Astrocyte of the cerebellum (primary cell): ENCODE results near the gene ZNF70.

ENCODE experiments used
- DNase-seq: peaks from one replicate; pipeline ENCODE4 v3.0.0-alpha.2; 2011; ENCODE audit warnings: low read depth
- H3K4me3 ChIP-seq: 2 replicates; pipeline ENCODE4 v1.5.1; 2011; ENCODE audit warnings: mild to moderate bottlenecking, low read depth, low read length, moderate library complexity
- CTCF ChIP-seq: IDR thresholded peaks from 2 replicates; pipeline ENCODE4 v1.5.1; 2012; ENCODE audit warnings: low read length, low read depth, moderate library complexity, mild to moderate bottlenecking; ENCODE audit errors: missing control alignments
- in situ Hi-C: cut with HindIII; loops from 2 replicates; pipeline ENCODE4 v1.10.0; 2017; ENCODE audit warnings: low sequenced_read_pairs

ZNF70 gene

GRCh38 chr22:23704829-23705228 is 46.1 kb downstream of the ZNF70 start:
- H3K4me3 ChIP-seq = no peak overlapping the region
- in situ Hi-C loops = no loop called here
- no peak for DNase-seq
- no peak for TF ChIP-seq CTCF

- no peak for TF ChIP-seq CTCF
- no peak for DNase-seq
- in situ Hi-C loops = no loop called here
- no peak overlapping the region for H3K4me3 ChIP-seq
Observed at GRCh38 chr22:23704062-23704461, 46.9 kb downstream of the ZNF70 start.

- DNase-seq = no peak
- no peak for TF ChIP-seq CTCF
- no peak overlapping the region for H3K4me3 ChIP-seq
- in situ Hi-C loops = no loop called here
Observed at GRCh38 chr22:23700706-23701105, 50.2 kb downstream of the ZNF70 start.

GRCh38 chr22:23698673-23699235 is 52.2 kb downstream of the ZNF70 start:
- TF ChIP-seq CTCF = no peak
- DNase-seq = no peak
- in situ Hi-C loops = no loop called here
- H3K4me3 ChIP-seq = no peak overlapping the region

GRCh38 chr22:23698094-23698493 is 52.8 kb downstream of the ZNF70 start:
- DNase-seq = no peak
- in situ Hi-C loops = no loop called here
- no peak overlapping the region for H3K4me3 ChIP-seq
- no peak for TF ChIP-seq CTCF

- no peak overlapping the region for H3K4me3 ChIP-seq
- DNase-seq = no peak
- in situ Hi-C loops = no loop called here
- no peak for TF ChIP-seq CTCF
Observed at GRCh38 chr22:23697031-23697970, 53.6 kb downstream of the ZNF70 start.
